ENCODE results near the gene TRPC4AP. TPM values are rescaled to one million over a fixed set of nuclear protein-coding genes. Genes with fewer than 3 reads are reported as not detected.

Gene TRPC4AP
- total RNA-seq, 1 experiment from 2014 or later: 48.6 TPM

DNA sequence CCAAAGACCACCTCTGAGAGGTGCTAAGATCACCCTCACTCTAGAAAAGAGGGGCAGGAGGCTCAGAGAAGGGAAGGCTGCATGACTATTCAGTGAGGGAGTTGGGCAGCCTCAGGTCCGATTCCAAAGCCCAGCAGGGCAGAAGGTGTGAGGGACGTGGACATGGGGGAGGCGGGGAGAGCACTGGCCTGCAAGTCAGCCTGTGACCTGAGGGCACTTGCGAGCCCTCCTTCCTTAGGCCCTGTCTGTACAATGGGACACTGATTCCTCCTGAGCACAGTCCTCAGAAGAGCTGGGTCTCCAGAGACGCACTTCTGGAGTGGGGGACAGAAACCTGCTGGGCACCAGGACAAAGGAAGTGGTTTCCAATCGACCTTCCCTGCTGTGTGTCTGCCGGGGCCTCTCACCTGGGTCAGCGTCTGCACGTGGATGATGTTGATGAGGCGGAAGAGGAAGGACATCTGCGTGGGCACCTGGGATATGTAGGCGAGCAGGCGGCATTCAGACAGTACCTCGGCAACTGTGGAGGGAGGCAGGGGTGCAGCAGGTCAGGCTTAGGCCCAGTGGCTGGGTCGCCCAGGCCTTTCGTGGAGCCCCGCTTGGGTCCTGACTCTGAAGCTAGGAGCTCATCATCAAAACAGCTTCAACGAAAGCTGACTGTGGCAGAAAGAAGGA, 88.4 kb downstream of the TRPC4AP start:
- DNase-seq (ENCODE audit: low read depth, low spot score) (no peak), ATAC-seq (no peak)
- Histone ChIP-seq H3K4me3 (replicated peaks in 1 of 2; ENCODE audit: low read depth in 1 of 2, low read length in 2 of 2) (no peak overlapping the region), H3K36me3 (ENCODE audit: control insufficient read depth in 1 of 2, insufficient read depth in 2 of 2, low read length in 2 of 2) (peaks cover 25 to 33% of the 10 kb centered on the region in 2 experiments), H3K9ac (ENCODE audit: low read length) (no peak overlapping the region), H3K9me3 (ENCODE audit: control insufficient read depth in 1 of 2, insufficient read depth in 1 of 2, low read depth in 1 of 2, low read length in 2 of 2) (no peaks in the 10 kb centered on the region), H3K4me2 (ENCODE audit: low read length) (no peak overlapping the region), H2AFZ (ENCODE audit: low read depth, low read length, poor library complexity, severe bottlenecking) (no peak overlapping the region), H3K27me3 (ENCODE audit: insufficient read depth, low read length) (no peaks in the 10 kb centered on the region), H4K20me1 (ENCODE audit: insufficient read depth) (no peaks in the 10 kb centered on the region), H3K9me2 (ENCODE audit: insufficient read depth) (no peaks in the 10 kb centered on the region), H3K4me1 (ENCODE audit: control insufficient read depth in 1 of 2, insufficient read depth in 2 of 2, low read length in 2 of 2) (no peaks in the 10 kb centered on the region), H3K27ac (ENCODE audit: low read depth, low read length) (no peak overlapping the region), H3K79me2 (ENCODE audit: insufficient read depth, low read length) (no peaks in the 10 kb centered on the region)
- RAD21 ChIA-PET (ENCODE audit: low non-redundant PET in 1 of 2, low total read pairs in 2 of 2, uncharacterized antibody in 2 of 2, unreplicated experiment in 2 of 2): no interaction called here
- CTCF ChIA-PET: no interaction called here
- TF ChIP-seq EGR1 (IDR thresholded peaks at IDR 0.05; ENCODE audit: low read depth): no peak
- TF ChIP-seq ELF1 (IDR thresholded peaks at IDR 0.05; ENCODE audit: borderline replicate concordance, low read depth): no peak
- TF ChIP-seq SP1 (IDR thresholded peaks at IDR 0.05; ENCODE audit: low read depth): no peak
- TF ChIP-seq EZH2phosphoT487 (IDR thresholded peaks at IDR 0.05; ENCODE audit: borderline replicate concordance): no peak
- POLR2A ChIA-PET: no interaction called here
- intact Hi-C loops (cut with micrococcal nuclease): no loop called here
- BruUV-seq (replicated peaks): no TSS peak

DNA sequence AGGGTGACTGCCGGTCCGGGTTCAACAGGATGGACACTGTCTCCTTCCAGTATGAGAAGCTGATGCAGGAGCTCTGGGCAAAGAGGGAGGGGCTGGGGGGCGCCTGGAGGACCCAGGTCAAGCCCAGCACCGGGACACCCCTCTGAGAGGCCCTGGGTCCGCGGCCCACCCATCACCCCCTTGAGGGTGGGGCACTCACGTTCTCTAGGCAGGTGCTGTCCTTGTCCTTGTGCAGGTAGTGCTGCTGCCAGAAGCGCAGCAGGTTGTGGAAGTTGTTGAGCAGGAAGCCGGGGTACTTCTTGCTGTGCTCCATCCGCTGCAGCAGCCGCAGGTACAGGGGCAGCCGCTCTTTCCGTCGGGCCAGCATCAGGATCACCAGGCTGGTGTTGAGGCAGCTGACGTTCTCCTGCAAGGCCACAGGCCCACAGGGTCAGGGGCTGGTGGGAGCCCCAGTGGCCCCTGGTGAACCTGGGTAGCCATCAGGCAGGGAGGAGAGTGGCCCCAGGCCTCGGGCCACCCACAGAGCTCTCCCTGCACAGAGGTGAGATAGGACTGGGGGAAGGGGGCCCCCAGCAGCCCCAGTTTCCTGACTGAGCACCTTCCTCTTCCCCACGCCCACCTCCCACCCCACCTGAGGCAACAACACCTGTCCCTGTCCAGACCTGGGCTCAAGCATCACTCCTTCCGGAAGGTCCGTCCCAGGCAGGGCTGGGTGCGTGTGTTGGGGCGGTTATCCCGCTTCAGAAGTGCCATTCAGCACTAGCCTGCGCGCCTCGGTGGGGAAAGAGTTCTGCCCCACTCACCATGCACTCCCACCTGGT, 89.2 kb downstream of the TRPC4AP start:
- no peak for TF ChIP-seq CBX3 (IDR thresholded peaks at IDR 0.05; ENCODE audit: low read depth)
- no peak for TF ChIP-seq ELF1 (IDR thresholded peaks at IDR 0.05; ENCODE audit: borderline replicate concordance, low read depth)
- TF ChIP-seq EGR1 (IDR thresholded peaks at IDR 0.05; ENCODE audit: low read depth): no peak
- TF ChIP-seq, protein P1, sequence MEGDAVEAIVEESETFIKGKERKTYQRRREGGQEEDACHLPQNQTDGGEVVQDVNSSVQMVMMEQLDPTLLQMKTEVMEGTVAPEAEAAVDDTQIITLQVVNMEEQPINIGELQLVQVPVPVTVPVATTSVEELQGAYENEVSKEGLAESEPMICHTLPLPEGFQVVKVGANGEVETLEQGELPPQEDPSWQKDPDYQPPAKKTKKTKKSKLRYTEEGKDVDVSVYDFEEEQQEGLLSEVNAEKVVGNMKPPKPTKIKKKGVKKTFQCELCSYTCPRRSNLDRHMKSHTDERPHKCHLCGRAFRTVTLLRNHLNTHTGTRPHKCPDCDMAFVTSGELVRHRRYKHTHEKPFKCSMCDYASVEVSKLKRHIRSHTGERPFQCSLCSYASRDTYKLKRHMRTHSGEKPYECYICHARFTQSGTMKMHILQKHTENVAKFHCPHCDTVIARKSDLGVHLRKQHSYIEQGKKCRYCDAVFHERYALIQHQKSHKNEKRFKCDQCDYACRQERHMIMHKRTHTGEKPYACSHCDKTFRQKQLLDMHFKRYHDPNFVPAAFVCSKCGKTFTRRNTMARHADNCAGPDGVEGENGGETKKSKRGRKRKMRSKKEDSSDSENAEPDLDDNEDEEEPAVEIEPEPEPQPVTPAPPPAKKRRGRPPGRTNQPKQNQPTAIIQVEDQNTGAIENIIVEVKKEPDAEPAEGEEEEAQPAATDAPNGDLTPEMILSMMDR (IDR thresholded peaks at IDR 0.05 in 2 of 3, conservative IDR thresholded peaks at IDR 0.05 in 1 of 3; ENCODE audit: borderline replicate concordance in 1 of 3, insufficient read depth in 1 of 3, low read depth in 2 of 3, low read length in 2 of 3): no peak
- no peak for TF ChIP-seq CEBPB (IDR thresholded peaks at IDR 0.05; ENCODE audit: low read depth)
- TF ChIP-seq TCF7L2 (IDR thresholded peaks at IDR 0.05; ENCODE audit: borderline replicate concordance, extremely low read depth, insufficient read depth, insufficient read length): no peak
- TF ChIP-seq, protein P2, sequence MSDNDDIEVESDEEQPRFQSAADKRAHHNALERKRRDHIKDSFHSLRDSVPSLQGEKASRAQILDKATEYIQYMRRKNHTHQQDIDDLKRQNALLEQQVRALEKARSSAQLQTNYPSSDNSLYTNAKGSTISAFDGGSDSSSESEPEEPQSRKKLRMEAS (IDR thresholded peaks at IDR 0.05): no peak
- no peak for TF ChIP-seq SP1 (IDR thresholded peaks at IDR 0.05; ENCODE audit: low read depth)
- no peak for TF ChIP-seq JUND (IDR thresholded peaks at IDR 0.05)
- TF ChIP-seq FOSL1 (IDR thresholded peaks at IDR 0.05; ENCODE audit: low read depth): no peak
- TF ChIP-seq, protein P3, sequence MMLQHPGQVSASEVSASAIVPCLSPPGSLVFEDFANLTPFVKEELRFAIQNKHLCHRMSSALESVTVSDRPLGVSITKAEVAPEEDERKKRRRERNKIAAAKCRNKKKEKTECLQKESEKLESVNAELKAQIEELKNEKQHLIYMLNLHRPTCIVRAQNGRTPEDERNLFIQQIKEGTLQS (IDR thresholded peaks at IDR 0.05): no peak
- TF ChIP-seq ZNF274 (IDR thresholded peaks at IDR 0.05; ENCODE audit: low read depth, low read length): no peak
- H3K27ac ChIP-seq (ENCODE audit: low read depth, low read length): no peak overlapping the region
- H3K9ac ChIP-seq (ENCODE audit: low read length): no peak overlapping the region
- intact Hi-C loops (cut with micrococcal nuclease): no loop called here
- H3K4me2 ChIP-seq (ENCODE audit: low read length): no peak overlapping the region
- no peaks in the 10 kb centered on the region for H3K9me3 ChIP-seq (ENCODE audit: control insufficient read depth in 1 of 2, insufficient read depth in 1 of 2, low read depth in 1 of 2, low read length in 2 of 2)
- H3K4me3 ChIP-seq (replicated peaks in 1 of 2; ENCODE audit: low read depth in 1 of 2, low read length in 2 of 2): no peak overlapping the region
- DNase-seq (ENCODE audit: low read depth, low spot score) (no peak), ATAC-seq (no peak)
- no peaks in the 10 kb centered on the region for H3K27me3 ChIP-seq (ENCODE audit: insufficient read depth, low read length)
- ChIA-PET RAD21 (ENCODE audit: low non-redundant PET in 1 of 2, low total read pairs in 2 of 2, uncharacterized antibody in 2 of 2, unreplicated experiment in 2 of 2) (interaction anchor here in 1 of 2 experiments (1.0 kb wide), 1 partner anchor 129 kb away, joined by 3 read pairs; no protein-coding TSS in a partner anchor), POLR2A (no interaction called here), CTCF (interaction anchor here (3.0 kb wide), 1 partner anchor 131 kb away, joined by 19 read pairs; the partner anchor contains the start of gene GGT7)
- H3K9me2 ChIP-seq (ENCODE audit: insufficient read depth): no peaks in the 10 kb centered on the region
- H3K79me2 ChIP-seq (ENCODE audit: insufficient read depth, low read length): no peaks in the 10 kb centered on the region
- no peaks in the 10 kb centered on the region for H4K20me1 ChIP-seq (ENCODE audit: insufficient read depth)
- no TSS peak for BruUV-seq (replicated peaks)
- peaks cover 19 to 32% of the 10 kb centered on the region in 2 experiments for H3K36me3 ChIP-seq (ENCODE audit: control insufficient read depth in 1 of 2, insufficient read depth in 2 of 2, low read length in 2 of 2)
- no peaks in the 10 kb centered on the region for H3K4me1 ChIP-seq (ENCODE audit: control insufficient read depth in 1 of 2, insufficient read depth in 2 of 2, low read length in 2 of 2)
- H2AFZ ChIP-seq (ENCODE audit: low read depth, low read length, poor library complexity, severe bottlenecking): no peak overlapping the region
